ENCODE data around the gene SLC66A2.
A peak's percentile ranks its signal among the peaks of the same experiment; 100 is the strongest.
"Not testable (repeated sequence)": the region's sequence is repeated elsewhere in the genome, so short reads cannot be mapped to it uniquely, and the experiment has no call there.

The SLC66A2 gene

GRCh38 chr18:79970419-79971133 is 19.1 kb upstream of the SLC66A2 start:
- DNase-seq, result no peak

DNA sequence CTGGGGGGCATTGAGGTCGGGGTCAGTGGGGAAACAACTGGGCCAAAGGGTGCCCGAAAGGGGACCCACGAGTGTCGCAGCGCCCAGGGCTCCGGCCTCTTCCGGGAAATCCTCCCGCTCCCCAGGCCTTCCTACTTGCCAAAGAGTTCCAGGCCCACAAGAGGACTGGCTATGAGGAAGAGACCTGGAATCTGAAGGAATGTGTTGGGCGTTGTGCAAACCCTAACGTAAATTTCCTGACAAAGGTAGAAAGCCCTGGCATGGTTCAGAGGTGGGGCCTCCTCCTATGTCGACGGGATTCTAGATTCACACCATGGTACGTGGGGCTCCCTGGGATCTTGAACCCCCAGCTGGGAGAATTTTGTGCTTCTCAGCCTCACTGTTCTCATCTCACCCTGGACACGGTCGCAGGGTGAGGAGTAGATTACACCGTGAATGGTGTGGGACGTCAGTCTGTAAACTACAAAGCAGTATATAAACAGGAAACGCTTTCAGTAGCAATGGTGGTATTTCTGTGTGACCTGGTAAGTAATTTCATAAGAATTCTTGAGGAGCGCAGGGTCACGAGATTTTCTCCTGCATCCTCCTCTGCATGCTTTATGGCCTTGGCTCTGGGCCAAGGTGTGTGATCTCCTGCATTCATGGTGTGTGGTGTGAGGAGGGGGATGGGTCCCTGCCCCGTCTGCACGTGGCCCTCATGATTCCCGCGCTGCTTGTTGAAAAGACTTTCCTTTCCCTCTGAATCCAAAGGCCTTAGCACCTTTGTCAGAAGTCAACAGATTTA is 13.9 kb upstream of the SLC66A2 start:
- DNase-seq, result no peak

DNA sequence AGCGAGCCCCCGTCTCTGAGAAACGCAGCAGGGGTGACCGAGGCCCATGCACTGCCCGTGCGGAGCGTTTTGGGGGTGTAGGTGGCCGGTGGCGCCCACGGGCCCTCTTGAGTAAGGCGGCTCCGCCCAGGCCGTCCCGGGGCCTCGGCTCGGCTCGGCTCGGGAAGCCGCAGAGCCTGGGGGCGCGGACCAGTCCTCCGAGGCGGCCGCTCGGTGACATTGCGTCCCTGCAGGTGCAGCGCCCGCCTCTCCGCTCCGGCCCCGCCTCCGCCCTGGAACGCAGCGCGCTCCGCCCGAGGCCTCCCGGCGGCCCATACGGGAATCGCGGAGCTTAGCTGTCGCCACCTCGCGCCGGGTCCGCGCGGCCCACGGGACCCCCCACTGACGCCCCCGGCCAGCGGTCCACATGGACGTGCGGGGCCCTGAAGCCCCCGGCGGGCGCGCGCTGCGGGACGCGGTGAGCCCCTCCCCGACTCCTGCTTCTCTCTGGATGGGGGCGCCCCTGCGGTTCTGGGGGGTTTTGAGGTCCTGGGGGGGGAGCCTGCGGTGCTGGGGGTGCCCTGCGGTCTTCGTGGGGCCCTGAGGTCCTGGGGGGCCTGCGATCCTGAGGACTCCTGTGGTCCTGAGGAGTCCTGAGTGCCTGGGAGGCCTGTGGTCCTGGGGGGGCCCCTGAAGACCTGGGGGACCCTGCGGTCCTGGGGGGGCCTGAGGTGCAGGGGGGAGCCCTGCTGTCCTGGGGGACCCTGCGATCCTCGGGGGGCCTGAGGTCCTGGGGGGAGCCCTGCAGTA is 13.1 kb upstream of the SLC66A2 start, which contains the start of gene HSBP1L1:
Gene HSBP1L1, plus strand, starts transcription at position 314 of the 789 bp plus-strand sequence. Its CDS starts 93 bp downstream, at position 407.
- DNase-seq, result peak; percentile 66

GRCh38 chr18:79963658-79964329 is 12.3 kb upstream of the SLC66A2 start:
- DNase-seq, result no peak

GRCh38 chr18:79962835-79963657 is 11.6 kb upstream of the SLC66A2 start:
- peak; percentile 49 for DNase-seq

DNA sequence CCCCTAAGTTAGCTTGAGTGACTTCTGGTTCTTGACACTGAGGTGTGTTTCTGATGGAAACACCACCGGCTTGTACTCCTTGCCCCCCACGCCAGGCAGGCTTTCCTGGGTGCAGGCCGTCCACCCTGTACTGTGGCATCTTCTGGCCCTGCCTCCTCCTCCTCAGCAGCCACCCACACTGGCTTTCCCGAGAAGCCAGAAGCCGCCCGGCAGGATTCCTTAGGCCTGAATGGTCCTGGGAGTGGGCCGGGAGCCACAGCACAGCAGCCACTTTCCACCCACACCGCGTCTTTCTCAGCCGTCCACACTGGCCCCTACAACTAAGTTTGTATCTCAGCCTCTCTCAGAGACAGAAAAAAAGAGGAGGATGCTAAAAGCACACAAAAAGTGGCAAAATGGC is 10.9 kb upstream of the SLC66A2 start:
- DNase-seq, result no peak

DNA sequence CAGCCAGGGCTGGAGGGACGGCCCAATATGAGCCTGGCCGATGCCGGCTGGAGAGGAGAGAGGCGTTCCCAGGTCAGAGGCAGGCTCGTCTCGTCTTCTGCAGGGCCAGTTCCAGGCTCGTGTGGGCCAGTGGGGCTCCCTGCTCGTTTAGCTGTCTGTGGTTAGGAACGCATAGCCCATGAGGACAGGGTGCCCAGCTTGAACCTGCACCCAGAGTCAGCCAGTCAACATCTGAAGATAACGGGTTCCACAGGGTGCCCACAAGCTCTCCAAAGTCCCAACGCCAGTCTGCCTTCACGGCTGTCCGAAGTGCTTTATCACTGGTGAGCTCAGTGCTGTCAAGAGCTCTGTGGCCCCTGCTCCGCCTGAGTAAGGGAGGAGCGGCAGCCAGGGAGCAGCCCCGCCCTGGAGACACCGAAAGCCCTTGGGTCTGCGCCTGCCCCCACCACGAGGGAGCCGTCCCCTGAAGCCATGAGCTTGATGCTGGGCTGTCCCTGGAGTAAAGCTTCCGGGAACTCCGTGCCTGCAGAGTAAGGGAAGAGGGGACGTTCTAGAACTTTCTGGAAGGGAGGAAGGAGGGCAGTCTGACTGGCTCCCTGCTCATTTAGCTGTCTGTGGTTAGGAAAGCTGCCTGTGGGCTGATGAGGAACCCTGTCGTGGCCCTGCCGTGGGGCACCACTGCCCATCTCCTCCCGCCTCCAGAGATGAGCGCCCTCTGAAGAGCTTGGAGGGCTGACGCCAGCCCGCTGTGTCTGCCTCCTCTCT is 10.3 kb upstream of the SLC66A2 start:
- DNase-seq, result no peak

DNA sequence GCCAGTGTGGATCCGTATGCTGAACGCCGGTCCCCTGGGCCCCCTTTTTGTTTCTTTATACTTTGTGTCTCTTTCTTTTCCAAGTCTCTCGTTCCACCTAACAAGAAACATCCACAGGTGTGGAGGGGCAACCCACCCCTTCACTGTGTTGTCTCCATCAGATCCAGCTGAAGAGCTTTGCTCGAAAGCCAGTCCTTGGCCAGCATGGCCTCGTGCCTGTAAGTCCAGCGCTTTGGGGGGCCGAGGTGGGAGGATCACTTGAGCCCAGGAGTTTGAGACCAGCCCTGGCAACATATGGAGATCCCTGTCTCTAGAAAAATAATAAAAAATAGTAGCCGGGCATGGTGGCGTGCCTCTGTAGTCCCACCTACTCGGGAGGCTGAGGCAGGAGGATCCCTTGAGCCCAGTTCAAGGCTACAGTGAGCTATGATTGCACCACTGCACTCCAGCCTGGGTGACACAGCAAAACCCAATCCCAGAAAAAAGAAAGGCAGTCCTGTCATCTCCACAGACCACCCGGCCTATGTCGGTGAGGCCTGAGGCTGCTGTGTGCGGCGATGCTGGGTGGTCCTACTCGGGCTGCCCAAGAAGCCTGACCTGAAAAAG is 9.6 kb upstream of the SLC66A2 start:
- DNase-seq, result no peak

- DNase-seq, result not testable (repeated sequence)
Measured at GRCh38 chr18:79960161-79960801, 8.8 kb upstream of the SLC66A2 start.

GRCh38 chr18:79958981-79959380 is 7.5 kb upstream of the SLC66A2 start:
- DNase-seq, result no peak

- DNase-seq, result no peak
Measured at GRCh38 chr18:79956276-79956675, 4.8 kb upstream of the SLC66A2 start.

- no peak for DNase-seq
Measured at GRCh38 chr18:79955302-79956075, 4.0 kb upstream of the SLC66A2 start.

DNA sequence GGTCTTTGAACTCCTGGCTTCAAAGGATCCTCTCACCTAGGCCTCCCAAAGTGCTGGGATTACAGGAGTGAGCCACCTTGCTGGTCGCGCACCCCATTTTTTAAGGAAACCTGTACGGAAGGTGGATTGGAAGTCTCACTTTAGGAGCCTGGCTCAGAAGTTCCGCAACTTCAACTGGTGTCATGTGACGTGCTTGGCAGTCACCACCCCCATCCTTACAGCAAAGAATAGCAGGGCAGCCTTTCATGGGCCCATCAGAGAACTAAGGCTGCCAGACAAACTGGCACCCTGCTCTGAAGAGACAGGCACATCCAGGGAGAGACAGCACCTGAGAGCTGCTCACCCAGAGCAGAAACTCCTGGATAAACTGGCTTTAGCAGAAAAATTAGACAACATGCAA is 3.3 kb upstream of the SLC66A2 start:
- DNase-seq, result no peak

GRCh38 chr18:79953971-79954651 is 2.7 kb upstream of the SLC66A2 start:
- no peak for DNase-seq

- no peak for DNase-seq
Measured at GRCh38 chr18:79952996-79953559, 1.6 kb upstream of the SLC66A2 start.

DNA sequence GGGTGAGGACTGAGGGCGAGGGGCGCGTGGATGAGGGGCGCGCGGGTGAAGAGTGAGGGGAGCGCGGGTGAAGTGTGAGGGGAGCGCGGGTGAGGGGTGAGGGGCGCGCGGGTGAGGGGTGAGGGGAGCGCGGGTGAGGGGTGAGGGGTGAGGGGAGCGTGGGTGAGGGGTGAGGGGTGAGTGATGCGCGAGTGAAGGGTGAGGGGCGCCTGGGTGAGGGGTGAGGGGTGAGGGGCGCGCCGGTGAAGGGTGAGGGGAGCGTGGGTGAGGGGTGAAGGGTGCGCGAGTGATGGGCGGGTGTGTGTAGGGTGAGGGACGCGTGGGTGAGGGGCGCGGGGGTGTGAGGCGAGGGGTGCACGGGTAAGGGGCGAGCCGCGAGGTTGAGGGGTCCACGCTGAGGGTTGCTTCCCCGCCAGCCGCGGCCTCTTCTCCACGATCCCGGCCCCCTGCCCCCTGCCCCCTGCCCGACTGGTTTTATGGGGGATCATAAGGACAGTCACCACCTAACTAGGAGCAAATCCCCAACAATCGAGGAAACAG is 1.1 kb upstream of the SLC66A2 start:
- no peak for DNase-seq

DNA sequence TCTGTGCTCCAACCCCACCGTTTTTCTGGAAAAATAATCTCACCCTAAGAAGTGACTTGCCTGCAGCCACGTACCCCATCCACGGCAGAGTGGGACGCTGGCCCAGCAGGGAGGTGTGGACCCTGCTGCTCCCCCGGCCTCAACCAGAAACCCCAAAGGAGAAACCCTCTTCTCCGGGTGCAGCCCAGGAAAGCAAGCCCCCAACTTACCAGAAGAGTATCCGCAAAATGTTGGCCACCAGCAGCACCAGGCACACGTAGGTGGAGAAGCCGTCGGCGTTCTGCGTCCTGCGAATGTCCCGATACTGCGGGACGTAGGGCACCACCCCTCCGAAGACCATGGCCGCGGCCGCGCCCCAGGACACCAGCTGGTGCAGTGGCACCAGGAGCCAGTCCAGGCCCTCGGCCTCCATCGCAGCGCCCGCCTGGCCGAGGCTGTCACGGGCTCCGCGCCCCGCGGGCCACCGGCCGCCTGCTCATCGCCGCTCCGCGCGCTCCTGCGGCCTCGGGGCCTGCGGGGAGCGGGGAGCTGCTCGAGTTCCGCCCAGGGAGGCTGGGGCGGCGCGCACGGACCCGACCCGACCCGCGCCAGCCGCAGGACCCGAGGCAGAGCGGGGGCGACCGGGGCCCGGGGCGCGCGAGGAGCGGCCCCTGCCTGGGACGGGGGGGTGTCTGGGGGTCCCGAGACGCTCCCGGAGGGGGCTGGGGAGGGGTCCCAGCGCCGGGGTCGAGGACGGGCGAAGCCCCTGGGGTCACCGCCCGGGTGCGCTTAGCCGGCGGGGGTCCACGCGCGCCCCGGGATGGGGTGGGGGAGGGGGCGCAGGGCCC is 725 bp downstream of the SLC66A2 start:
- DNase-seq, result no peak

Measured in CD4-positive, alpha-beta T cell treated with Interferon gamma for 1 hour (primary cell).